ENCODE data around the gene WDR20.

WDR20 gene

DNA sequence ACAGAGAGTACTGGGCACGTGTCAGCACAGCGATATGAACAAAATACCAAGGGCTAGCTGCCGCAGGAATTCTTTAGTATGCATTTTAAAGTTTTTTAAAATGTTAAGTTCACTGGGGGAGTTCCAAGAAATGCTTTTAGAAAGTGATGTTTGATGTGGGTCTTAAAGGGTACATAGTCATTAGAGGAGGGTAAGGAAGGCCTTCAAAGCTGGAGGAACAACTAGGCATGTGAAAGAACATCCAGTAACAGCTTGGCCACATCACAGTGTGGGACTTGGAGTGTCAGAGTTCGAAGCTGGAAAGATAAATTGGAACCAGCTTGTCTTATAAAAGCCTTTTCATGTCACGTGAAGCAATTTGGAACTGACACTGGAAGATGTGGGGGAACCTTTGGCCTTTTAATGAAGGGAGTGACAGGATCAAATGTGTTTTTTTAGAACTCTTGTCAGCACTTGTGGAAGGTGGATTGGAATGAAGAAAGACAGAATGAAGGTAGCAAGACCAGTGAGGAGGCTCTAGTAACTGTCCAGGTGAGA lies 57.7 kb downstream of the WDR20 start:
- no peak for DNase-seq (ENCODE audit: low read depth, low spot score)

DNA sequence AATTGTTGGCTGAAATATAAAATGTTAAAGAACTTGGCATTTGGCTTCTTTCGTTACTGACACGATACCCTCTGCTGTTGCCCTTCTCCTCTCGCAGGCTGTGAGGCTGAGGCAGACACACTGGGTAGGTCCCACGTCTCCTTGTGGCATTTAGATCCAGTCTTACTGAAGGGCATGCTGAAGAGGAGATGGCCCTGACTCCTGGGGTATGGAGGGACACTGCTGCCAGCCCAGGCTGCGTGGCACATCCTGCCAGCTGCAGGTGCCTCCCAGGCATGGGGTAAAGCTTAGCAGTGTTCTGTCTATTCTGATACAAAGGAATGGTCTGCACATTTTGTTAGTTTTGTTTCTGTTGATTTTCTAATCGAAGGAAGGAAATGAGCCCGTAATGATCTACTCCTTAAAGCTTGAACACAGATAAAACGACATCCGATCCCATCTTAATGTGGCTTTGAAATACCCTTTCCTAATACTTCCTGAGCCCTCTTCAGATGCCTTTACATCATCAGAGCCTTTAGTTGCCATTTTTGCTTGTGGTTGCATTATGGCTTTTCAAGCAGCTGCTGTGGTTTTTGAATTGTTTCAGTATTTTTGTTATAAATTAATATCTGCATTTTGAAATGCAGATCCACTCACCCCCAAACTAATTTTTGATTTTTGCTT lies 61.1 kb downstream of the WDR20 start:
- DNase-seq (ENCODE audit: low read depth, low spot score): no peak

DNA sequence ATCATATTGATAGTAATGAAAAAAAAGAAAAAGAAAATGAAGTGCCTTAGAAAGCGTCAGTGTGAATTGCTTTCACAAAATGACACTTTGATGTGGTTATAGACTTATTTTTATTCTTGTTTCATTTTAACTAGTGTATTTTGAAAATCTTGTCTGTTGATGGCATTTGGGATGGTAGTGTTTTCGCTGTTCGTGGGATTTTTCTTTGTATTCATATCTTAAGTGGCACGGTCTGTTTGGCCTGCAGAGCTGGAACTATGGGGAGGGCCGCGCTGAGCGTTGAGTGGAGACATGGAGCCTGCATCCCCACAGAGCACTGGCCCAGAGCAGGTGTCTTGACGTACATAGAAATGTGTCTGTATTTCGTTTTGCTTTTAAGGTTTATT lies 61.6 kb downstream of the WDR20 start:
- no peak for DNase-seq (ENCODE audit: low read depth, low spot score)

DNA sequence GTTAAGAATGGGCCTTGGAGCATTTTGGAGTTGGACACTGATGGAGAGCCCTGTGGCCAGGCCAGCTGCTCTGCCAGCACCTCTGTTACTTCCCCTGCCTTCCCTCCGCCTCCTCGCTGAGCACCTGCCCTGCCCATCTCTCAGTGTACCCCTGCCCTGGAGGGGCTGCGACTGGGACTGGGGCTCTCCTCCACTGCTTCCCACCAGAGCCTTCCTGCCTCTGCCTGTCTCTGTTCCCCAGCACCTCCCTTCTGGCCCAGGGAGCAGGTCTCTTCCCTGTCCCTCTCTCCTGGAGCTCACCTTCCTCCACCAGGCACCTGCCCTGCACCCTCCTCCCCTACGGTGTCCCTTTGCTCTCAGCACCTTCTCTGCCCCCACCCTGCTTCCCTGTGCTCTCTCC lies 62.1 kb downstream of the WDR20 start:
- no peak for DNase-seq (ENCODE audit: low read depth, low spot score)

DNA sequence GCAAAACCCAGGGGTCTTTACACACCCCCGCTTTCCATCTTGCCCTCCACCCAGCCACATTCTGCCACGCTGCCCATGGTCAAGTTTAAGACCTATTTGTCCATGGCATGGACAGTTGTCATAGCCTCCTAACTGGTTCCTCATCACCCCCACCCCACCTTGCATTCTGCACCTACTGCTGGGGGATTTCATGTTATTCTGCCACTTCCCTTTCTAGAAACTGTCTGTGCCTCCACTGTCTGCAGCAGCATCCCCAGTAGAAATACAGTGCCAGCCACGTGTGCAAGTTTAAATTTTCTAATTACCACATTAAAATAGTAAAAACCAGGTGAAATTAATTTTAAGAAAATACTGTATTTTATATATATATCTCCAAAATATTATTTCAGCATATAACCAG lies 63.2 kb downstream of the WDR20 start:
- no peak for DNase-seq (ENCODE audit: low read depth, low spot score)

DNA sequence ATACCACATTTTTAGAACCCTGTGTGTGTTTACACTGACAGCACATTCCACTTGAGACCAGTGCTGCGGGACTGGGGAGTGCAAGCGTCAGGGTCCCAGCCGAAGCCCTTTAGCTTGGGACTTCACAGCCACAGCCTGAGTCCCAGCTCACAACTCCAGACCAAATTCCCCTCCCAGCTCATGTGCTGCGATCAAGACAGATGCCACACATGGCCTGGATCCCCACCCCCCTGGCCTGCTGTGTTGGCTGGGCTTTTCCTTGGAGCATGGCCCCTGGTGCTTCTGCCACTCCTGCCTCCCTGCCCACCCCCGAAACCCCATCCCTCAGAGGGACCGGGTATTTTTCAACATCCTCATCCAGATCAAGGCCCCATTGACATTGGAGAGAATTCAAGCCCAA lies 63.7 kb downstream of the WDR20 start:
- no peak for DNase-seq (ENCODE audit: low read depth, low spot score)

DNA sequence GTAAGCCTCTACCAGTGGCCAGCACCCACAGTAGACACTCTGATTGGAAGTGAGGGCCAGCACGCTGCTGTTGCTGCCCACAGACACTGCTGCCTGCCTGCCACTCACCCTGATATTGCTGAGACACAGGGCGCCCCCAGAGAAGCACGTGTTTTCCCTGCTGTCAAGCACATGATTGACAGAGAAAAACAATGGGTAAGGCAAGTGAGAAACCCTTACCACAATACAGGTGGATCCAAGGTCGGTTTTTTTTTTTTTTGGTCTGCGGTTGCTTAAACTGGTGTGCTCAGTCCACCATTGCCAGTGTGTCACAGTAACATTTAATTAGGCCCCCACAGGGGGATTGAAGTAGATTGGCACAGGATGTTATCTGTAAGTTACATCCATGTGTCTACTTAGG lies 65.9 kb downstream of the WDR20 start:
- DNase-seq (ENCODE audit: low read depth, low spot score): no peak

DNA sequence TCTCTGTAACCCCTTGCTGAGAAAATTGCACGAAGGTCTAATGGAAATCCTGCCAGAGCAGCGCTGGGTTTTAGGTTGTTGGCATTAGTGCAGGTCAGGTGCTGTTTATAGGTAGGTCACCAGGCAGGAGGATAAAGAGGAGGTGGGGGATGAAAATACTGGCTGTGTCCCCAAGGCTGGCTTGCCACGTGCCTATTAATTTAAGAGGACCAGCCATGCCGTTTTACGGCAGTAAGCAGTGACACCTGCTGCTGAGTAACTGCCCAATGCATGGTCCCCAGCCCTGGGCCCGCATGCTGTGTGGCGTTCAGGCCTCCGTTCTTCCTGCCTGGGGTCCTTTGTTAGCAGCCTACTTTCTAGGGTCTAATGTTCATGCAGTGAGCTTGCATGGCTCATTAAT lies 67.2 kb downstream of the WDR20 start:
- DNase-seq (ENCODE audit: low read depth, low spot score): no peak

DNA sequence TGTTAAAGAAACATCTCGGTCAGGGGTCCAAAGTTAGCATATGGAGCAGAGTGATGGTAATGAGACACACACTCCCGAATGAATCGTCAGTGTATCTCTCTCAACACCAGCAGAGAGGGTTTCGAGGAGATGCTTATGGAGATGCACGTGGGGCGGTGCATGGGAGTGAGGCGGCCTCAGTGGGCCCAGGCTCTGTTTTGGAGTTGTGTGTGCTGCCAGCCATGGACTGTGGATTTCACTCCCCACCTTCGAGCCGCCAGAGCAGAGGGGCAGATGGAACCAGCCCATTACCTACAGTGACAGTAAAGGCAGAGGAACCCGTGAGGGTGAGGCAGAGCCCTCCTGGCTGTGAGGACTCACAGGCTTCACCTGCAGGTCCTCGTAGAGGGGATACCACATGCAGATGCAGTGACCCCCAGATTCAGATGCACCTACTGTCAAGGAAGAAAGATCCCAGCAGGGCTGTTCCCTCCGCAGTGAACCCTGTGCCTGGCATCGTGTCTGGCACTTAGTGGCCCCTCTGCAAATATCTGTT lies 68.2 kb downstream of the WDR20 start:
- DNase-seq (ENCODE audit: low read depth, low spot score): no peak

DNA sequence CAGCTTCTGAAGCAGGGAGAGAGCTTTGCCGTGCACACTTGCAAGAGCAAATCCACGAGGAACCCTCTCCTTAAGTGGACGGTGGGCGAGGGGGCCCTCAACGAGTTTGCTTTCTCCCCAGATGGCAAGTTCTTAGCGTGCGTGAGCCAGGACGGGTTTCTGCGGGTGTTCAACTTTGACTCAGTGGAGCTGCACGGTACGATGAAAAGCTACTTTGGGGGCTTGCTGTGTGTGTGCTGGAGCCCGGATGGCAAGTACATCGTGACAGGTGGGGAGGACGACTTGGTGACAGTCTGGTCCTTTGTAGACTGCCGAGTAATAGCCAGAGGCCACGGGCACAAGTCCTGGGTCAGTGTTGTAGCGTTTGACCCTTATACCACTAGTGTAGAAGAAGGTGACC lies 69.0 kb downstream of the WDR20 start:
- no peak for DNase-seq (ENCODE audit: low read depth, low spot score)

DNA sequence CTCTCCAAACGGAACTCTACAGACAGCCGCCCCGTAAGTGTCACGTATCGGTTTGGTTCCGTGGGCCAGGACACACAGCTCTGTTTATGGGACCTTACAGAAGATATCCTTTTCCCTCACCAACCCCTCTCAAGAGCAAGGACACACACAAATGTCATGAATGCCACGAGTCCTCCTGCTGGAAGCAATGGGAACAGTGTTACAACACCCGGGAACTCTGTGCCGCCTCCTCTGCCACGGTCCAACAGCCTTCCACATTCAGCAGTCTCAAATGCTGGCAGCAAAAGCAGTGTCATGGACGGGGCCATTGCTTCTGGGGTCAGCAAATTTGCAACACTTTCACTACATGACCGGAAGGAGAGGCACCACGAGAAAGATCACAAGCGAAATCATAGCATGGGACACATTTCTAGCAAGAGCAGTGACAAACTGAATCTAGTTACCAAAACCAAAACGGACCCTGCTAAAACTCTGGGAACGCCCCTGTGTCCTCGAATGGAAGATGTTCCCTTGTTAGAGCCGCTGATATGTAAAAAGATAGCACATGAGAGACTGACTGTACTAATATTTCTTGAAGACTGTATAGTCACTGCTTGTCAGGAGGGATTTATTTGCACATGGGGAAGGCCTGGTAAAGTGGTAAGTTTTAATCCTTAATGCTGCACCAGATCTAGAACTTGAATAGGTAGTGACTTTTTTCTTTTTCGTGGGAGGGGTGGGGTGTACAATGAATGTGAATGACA lies 69.7 kb downstream of the WDR20 start:
- DNase-seq (ENCODE audit: low read depth, low spot score): no peak

DNA sequence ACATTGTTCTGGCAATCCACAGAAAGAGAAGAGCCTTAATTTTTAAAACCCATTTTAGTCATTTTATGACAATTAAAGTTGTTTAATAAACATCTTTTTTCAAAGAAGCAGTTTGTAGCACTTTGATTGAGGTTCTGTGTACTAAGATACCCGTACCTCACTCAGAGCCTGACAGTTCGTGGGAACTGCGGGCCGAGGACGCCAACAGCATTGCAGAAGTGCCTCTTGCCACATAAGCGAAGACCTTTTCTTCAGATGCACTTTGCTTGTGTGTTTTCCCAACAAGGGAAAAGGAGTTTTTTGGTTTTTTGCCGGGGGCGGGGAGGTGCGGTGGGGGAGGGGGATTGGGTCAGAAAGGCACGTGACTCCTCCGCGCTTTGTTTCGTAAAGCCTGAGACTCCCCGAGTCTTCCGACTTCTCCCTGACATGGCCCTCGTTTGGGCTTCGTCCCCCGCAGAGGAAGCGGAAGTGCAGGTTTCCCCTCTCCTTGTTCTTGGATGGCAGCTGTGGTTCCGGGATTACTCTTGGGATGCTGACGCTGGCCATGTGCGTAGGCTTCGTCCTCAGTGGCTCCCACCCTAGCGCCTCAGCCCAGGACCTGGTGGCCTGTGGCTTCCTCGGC lies 70.8 kb downstream of the WDR20 start:
- DNase-seq (ENCODE audit: low read depth, low spot score): no peak

DNA sequence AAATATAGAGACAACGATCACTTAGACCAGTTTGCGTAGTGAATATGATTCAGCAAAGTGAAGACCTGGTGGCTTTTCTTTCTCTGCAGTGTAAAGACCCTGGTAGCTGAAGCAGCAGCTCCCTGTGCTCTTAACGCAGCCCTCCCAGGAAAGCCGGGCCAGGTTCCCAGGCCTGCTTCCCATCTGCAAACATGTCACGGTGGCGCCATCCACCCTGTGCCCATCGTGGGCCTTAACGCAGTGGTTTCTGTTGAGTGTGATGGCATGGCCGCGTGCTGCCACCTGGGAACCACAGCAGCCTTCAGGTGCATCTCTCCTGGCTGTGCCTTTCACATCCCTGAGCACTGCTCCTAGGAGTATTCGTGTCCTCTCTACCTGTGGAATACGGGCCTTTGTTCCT lies 71.5 kb downstream of the WDR20 start:
- DNase-seq (ENCODE audit: low read depth, low spot score): no peak

DNA sequence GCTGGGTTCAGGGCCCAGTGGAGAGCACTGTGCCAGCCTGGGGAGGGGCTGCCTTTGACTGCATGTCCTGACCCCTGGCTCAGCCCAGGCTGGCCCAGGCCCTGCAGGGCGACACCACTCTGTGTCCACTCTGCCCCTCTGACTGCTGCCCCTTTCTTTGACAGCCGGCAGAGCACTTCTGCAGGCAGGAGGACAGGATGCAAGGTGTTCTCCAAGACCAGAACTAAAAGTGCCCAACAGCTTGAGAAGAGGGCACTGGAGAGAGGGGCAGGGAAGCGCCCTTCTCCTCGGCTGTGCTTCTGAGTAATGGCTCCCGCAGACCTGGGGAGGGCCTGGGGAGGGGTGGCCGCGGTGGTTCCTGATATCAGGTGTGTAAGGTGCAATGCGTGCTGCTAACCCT lies 72.7 kb downstream of the WDR20 start:
- DNase-seq (ENCODE audit: low read depth, low spot score): no peak

DNA sequence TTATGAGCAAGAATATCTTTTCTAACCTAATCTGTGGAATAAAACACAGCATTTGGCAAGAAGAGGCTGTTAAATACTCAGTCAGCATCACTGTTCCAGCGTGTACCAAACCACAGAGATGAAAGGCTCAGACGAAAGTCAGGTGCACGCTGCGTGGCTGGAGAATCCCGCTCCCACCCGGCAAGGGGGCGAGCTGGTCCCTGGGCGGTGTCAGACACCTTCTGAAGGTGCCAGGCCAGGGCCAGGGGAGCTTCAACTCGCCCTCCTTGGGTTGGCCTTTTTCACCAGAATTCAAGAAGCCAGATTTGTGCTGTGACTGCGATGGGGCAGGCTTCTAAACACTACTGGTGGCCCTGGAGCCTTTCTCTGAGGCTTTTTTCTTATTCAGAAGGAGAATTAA lies 73.1 kb downstream of the WDR20 start:
- no peak for DNase-seq (ENCODE audit: low read depth, low spot score)

DNA sequence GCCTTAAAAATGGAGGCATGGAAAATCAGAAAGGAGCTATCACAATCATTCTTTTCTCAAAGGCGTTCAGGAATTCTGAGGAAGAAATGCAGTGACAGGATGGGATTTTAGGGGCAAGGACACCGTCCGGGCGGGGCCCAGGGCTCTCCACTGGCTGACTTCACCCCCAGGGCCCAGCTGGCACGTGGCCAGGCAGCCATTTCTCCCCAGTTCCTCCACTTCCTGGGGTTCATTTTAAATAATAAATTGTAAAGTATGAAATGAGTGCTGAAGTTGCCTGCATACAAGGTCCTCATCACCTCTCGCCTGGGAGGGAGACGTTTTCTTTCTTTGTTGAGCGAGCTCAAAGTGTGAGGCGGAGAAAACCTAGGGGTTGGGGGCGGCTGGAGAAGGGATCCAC lies 73.8 kb downstream of the WDR20 start:
- no peak for DNase-seq (ENCODE audit: low read depth, low spot score)

DNA sequence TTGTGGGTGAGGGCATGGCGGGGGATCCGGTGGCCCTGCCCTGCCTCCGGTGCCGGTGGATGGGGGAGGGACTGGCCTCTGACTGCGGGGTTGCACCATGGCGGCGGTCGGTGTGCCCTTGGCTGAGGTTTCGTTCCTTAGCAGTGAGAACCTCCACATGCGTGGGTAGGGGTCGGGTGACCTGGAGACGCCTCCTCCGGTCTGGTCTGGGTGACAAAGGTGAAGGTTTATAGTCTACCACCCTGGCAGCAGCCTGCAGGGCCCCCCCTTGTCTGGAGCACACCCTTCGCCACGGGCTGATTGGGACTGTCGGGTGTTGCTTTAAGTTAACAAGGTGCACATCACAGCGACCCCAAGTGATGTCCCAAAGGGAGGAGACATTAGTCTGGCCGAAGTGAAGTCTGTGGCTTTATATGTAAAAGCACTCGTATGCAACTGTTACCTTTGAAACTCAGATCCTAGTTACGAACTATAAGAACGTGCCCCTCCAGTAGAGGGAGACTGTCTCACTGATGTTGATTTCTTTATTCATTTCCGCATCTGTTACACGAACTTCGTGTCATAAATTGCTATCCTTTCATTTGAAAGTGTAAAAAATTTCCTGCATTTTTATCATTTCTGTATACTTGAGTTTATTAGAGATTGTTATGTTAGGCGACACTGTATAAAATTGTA lies 74.4 kb downstream of the WDR20 start:
- DNase-seq (ENCODE audit: low read depth, low spot score): no peak

DNA sequence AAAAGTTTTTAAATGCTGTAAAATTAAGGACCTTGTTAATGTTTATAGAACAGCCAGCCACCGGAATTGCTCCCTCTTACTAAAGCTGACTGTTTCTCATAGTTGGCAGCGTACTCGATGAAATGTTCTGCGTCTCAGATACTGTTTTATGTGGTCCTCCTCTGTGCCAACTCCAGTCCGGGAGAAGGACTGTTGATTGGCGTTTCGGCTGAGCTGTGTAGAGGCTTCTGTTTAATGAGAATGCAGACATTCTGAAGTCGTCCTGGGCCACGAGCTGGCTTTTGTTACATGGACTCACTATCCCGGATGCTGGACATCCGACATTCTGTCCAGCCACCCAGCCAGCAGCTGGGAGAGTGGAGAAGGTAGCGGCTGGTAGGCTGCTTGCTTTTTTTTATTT lies 75.4 kb downstream of the WDR20 start:
- no peak for DNase-seq (ENCODE audit: low read depth, low spot score)

DNA sequence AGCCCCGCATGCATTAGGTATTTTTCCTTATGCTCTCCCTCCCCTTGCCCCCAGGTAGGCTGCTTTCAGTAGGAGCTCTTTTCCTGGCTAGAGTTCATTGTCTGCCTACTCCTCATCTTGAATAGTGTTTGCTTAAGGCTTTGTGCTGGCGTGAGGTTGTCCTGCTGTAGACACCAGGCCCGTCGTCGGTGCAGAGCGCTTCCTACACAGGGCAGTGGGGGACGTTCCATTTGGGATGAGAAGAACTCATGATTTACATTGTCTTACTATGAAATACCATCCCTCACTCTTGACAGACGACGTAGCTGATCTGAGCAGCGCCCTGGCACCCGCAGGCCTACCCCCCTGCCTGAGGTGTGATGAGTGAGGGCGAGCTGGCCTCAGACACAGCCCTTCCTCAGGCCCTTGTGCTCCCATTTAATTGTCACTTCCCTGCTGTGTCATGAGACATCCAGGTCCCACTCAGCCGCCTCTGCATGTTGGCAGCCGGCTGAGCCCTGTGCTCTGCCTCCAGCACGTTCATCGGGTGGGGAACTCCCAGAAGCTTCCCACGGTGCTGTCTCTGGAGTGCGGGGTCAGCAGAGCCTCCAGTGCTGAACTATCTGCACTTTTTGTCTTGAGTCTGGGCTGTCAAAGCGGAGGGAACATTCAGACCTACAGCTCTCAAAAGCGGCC lies 76.0 kb downstream of the WDR20 start:
- DNase-seq (ENCODE audit: low read depth, low spot score): no peak

DNA sequence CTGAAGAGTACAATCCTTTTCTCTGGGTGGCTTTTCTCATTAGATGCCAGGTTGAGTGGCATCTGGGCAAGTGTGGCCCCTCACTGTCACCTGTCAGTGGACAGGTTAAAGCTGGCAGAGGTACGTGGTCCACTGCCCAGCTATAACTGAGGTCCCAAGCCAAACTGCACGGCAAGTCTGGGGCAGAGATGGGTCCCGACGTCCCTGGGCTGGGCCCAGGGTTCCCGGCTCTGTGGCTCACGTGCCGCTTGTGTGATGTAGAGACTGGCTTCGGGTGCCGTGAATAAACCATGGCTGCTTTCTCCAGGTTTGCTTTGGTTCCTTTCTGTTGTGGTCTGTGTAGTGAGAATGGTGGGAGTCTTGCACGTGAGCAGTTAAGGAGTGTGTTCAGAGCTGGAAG lies 77.7 kb downstream of the WDR20 start:
- DNase-seq (ENCODE audit: low read depth, low spot score): no peak

DNA sequence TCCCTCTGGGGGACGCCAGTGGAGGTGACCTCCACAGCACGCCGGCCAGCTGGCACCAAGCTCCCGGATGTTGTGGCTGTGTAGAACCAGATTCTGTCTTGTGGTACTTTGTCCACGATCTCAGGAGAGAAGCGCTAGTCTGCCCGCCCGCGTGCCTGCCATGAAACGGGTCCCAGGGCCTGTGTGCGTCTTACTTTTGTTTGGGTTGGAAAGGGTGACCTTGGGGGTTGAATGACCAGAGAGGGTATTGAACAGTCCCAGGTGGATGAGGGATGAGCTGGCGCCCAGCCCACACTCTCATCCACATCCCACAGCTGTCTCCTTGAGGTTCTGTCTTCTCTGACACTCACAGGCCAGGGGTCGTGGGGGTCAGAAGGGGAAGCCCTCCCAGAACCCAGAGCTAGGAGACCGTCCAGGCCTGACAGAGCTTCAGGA lies 78.3 kb downstream of the WDR20 start:
- no peak for DNase-seq (ENCODE audit: low read depth, low spot score)

DNA sequence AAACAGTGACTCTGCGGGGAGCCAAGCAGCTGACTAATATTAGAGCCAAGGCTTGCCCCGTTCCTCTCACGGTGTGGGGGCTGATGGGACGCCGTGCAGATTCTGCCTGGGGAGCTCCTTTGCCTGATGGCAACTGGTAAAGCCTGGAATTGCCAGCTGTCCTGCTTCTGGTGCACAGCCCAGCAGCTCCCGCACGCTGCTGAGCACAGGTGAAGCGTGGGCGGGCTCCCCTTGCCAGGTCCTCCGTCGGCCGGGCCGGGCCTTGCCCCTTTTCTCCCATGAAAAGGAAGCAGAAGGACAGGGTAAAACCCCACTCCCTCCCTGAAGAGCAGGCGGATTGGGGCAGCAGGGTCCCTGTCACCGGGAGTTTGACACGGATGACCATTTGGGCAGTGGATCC lies 79.0 kb downstream of the WDR20 start:
- DNase-seq (ENCODE audit: low read depth, low spot score): no peak

Measured in activated CD4-positive, CD25-positive, alpha-beta regulatory T cell treated with anti-CD3 and anti-CD28 coated beads, Interleukin-2, amount 50 U/mL, for 16 hours (primary cell).